Endothelial cell of umbilical vein (primary cell): ENCODE data around the gene PAK5.

ENCODE experiments used
- FOS ChIP-seq: IDR thresholded peaks from 2 replicates; pipeline ENCODE4 v1.6.1; 2011; ENCODE audit warnings: mild to moderate bottlenecking, low read length, moderate library complexity, borderline replicate concordance; ENCODE audit not compliant: insufficient read depth
- MAX ChIP-seq: IDR thresholded peaks from 2 replicates; pipeline ENCODE4 v1.6.1; 2011; ENCODE audit not compliant: insufficient read depth, insufficient read length
- POLR2A ChIP-seq: IDR thresholded peaks from 2 replicates; pipeline ENCODE4 v1.6.1; 2012; ENCODE audit warnings: low read depth, mild to moderate bottlenecking, control low read depth, low read length
- TF ChIP-seq, protein P1 (sequence below), 2 donors: IDR thresholded peaks; 1 replicate in 1 of 2; 2 replicates in 1 of 2; pipeline ENCODE4 v1.5.1; 2011; ENCODE audit warnings: low read length in 2 of 2, mild to moderate bottlenecking in 2 of 2, moderate library complexity in 2 of 2, control low read depth in 1 of 2, inconsistent platforms in 1 of 2, low read depth in 1 of 2; ENCODE audit not compliant: insufficient read depth in 1 of 2; ENCODE audit errors: extremely low read depth in 1 of 2

GRCh38 chr20:9740486-9740885 is 98.4 kb downstream of the PAK5 start:
- TF ChIP-seq, protein P1, sequence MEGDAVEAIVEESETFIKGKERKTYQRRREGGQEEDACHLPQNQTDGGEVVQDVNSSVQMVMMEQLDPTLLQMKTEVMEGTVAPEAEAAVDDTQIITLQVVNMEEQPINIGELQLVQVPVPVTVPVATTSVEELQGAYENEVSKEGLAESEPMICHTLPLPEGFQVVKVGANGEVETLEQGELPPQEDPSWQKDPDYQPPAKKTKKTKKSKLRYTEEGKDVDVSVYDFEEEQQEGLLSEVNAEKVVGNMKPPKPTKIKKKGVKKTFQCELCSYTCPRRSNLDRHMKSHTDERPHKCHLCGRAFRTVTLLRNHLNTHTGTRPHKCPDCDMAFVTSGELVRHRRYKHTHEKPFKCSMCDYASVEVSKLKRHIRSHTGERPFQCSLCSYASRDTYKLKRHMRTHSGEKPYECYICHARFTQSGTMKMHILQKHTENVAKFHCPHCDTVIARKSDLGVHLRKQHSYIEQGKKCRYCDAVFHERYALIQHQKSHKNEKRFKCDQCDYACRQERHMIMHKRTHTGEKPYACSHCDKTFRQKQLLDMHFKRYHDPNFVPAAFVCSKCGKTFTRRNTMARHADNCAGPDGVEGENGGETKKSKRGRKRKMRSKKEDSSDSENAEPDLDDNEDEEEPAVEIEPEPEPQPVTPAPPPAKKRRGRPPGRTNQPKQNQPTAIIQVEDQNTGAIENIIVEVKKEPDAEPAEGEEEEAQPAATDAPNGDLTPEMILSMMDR (IDR thresholded peaks at IDR 0.05; ENCODE audit: extremely low read depth in 1 of 2, insufficient read depth in 1 of 2, low read depth in 1 of 2, low read length in 2 of 2), result no peak
- TF ChIP-seq POLR2A, result no peak
- no peak for TF ChIP-seq FOS
- no peak for TF ChIP-seq MAX
